Activated CD8-positive, alpha-beta memory T cell treated with anti-CD3 and anti-CD28 coated beads, Interleukin-2, amount 50 U/mL, for 24 hours (primary cell): ENCODE data around the gene RIMKLA.

ENCODE experiments used
- DNase-seq: peaks from one replicate; pipeline ENCODE4 v3.0.0-alpha.2; 2020; ENCODE audit errors: extremely low read depth

The RIMKLA gene, protein sequence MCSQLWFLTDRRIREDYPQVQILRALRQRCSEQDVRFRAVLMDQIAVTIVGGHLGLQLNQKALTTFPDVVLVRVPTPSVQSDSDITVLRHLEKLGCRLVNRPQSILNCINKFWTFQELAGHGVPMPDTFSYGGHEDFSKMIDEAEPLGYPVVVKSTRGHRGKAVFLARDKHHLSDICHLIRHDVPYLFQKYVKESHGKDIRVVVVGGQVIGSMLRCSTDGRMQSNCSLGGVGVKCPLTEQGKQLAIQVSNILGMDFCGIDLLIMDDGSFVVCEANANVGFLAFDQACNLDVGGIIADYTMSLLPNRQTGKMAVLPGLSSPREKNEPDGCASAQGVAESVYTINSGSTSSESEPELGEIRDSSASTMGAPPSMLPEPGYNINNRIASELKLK

DNA sequence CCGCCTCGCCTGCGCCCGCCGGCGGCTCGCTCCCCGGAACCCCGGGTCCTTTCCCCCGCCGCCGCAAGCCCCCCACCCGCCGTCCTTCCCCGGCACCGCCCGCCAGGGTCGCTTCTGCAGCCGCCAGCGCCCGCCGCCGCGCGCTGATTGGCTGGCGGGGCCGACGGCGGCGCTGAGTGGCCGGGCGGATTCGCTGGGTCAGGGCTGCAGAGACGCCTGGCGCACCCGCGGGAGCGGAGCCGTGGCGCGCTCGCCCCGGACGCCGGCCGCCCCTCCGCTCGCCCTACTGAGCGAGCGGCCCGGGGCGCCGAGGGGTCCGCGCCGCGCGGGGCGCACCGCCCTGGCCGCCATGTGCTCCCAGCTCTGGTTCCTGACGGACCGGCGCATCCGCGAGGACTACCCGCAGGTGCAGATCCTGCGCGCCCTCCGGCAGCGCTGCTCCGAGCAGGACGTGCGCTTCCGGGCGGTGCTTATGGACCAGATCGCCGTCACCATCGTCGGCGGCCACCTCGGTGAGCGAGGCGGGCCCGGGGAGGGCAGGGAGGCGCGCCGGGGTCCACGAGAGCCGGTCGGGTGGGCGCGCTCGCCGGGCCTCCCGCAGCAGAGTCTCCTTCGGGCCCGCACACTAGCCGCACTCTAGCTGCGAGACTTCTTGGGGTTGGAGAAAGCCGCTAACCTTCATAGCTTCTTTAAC lies at the start of gene RIMKLA:
Gene RIMKLA (plus strand): TSS at position 207 of the 694 bp plus-strand sequence. CDS start 143 bp downstream, at position 350.
- no peak for DNase-seq

DNA sequence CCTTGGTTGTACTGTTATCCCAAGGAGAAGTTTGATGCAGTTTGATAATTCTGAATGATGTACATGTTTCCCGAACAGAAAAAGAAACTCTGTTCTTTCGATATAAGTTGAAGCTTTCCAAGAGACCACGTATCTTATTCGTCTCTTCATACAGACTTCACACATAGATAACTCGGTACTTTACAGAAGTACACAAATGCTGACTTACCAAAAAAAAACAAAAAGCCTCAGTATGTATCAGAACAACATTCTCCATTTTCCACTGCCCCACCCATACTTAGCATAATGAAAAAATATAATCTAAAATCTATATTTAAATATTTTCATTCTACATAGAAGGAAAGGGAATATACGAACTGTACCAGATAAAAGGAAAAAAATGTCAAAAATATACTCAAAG lies 47.7 kb upstream of the RIMKLA start:
- no peak for DNase-seq

DNA sequence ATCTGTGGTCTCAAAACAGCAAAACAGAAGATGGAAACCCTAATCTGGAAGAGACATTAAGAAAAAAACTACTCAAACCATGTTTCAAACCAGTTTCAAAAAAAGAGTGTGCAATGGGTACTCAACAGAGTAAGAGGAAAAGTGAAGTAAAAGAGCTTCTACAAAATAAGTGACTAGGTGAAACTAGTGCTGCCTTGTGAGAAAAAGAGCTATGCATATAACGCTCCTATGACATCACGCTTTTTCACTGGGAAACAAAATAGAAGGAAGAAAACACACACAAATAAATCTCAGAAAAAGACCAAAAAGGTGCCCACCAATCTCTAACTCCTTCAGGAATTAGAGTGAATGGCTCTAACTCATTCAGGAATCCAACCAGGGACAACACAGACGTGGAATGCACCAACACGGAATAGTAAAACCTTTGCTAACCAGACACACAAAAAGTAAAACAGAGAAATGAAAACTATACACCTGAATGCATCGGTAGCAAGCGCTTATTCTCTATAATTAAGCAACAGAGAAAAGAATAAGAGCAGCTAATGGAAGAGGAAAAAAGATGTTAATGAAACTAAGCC lies 46.8 kb upstream of the RIMKLA start:
- DNase-seq, result no peak

GRCh38 chr1:42334240-42335049 lies 46.1 kb upstream of the RIMKLA start:
- no peak for DNase-seq

GRCh38 chr1:42335050-42335808 lies 45.4 kb upstream of the RIMKLA start, which contains the start of gene FOXJ3:
Gene FOXJ3, minus strand, starts transcription at chr1:42335235. Its CDS starts 24,142 bp downstream, at chr1:42311093.
- peak; percentile 81 for DNase-seq

- no peak for DNase-seq
Measured at GRCh38 chr1:42335809-42336518, 44.6 kb upstream of the RIMKLA start.

DNA sequence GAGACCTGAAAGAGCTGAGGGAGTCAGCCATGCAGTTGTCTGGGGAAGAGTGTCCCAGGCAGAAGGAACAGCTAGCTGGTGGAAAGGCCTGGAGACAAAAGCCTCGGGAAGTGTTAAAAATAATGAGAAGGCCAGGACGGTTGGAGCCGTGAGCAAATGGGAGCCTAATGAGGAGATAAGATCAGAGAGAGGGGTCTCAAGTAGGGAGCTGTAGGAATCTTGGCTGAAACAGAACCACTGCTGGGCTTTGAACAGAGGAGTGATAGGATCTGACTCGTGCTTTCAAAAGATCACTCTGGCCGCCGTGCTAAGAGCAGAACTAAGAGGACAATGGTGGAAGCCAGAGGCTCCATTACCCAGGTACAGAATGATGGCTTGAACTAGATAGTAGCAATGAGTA lies 43.6 kb upstream of the RIMKLA start:
- no peak for DNase-seq

- DNase-seq, result no peak
Measured at GRCh38 chr1:42340093-42340492, 40.5 kb upstream of the RIMKLA start.

DNA sequence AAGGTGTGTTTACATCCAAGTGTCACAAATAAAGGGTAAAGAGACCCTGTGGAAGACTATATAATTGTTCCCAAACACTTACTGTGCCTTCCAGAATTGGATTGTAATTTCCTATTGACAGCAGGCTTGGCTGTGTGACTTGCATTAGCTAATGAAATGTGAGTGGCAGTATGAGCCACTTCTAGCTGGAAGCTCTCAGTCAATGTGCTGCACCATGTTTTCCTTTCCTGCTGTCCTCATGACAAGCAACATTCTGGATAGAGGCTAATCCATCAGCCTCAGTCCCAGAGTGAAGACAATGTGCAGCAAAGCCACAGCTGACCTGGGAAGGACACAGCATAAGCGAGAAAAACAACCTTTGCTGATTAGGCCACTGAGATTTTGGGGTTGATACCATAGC lies 39.7 kb upstream of the RIMKLA start:
- DNase-seq, result no peak

DNA sequence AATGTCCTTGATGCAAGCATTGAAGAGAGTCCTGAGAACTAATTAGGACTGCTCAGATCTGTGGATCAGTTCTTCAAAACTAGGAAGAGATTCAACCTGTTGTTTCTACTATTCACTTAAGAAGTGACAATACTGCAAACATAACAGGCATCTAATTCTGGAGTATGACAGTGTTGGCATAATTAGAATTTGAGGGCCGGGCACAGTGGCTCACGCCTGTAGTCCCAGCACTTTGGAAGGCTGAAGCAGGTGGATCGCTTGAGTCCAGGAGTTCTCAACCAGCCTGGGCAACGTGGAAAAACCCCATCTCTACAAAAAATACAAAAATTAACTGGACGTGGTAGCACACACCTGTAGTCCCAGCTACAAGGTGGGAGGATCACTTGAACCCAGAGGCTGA lies 37.5 kb upstream of the RIMKLA start:
- no peak for DNase-seq

GRCh38 chr1:42348498-42348897 lies 32.1 kb upstream of the RIMKLA start:
- DNase-seq, result no peak

DNA sequence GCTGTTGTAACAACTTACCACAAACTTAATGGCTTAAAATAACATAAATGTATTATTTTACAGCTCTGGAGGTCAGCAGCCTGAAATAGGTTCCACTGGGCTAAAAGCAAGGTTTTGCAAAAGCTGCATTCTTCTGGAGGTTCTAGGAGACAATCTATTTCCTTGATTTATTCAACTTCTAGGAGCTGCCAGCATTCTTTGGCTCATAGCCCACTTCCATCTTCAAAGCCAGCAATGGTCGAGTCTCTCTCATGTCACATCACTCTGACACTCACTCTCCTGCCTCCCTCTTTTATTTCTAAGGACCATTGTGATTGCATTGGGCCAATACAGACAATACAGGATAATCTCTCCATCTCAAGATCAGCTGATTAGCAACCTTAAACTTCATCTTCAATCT lies 30.5 kb upstream of the RIMKLA start:
- DNase-seq, result no peak

- no peak for DNase-seq
Measured at GRCh38 chr1:42358791-42359190, 21.8 kb upstream of the RIMKLA start.

- DNase-seq, result no peak
Measured at GRCh38 chr1:42359466-42359865, 21.1 kb upstream of the RIMKLA start.

DNA sequence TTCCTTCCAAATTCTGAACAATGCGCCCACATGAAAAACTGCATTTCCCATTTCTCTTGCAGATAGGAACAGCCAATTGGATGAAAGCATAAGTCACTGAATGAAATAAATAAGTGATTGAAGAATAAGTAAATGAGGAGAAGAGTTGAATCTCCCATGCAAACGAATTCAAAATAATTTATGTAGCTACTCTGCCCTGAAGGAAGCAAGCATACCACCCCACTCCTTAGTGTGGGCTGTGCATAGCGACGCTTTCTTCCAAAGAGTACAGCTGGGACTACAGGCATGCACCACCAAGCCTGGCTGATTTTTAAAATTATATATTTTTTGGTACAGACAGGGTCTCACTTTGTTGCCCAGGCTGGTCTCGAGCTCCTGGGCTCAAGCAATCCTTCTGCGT lies 16.5 kb upstream of the RIMKLA start:
- no peak for DNase-seq

DNA sequence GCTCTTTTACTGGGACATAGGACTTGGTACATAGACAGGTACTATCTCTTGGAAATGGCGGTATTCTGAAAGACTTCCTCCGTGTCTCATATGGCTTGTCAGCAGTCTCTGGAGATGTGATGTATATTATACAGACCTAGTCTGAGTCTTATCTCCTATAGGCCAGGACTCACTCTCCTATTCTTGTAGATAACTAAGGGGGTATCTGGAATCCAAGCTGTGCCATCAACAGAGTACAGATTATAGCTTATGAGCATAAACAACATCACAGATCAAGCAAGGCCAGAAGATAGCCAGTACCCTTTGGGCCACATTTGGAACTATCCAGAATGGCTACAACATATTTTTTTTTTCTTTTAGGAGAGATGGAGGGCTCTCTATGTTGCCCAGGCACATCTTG lies 16.1 kb upstream of the RIMKLA start:
- no peak for DNase-seq

- no peak for DNase-seq
Measured at GRCh38 chr1:42365118-42365517, 15.5 kb upstream of the RIMKLA start.

- no peak for DNase-seq
Measured at GRCh38 chr1:42368096-42368795, 12.3 kb upstream of the RIMKLA start.

GRCh38 chr1:42369471-42369870 lies 11.1 kb upstream of the RIMKLA start:
- no peak for DNase-seq
